Glomerular visceral epithelial cell (primary cell): ENCODE data around the gene PCDHGA12.
"Not testable (repeated sequence)": the region's sequence is repeated elsewhere in the genome, so short reads cannot be mapped to it uniquely, and the experiment has no call there.

Experiments used
- DNase-seq: peaks from one replicate; pipeline ENCODE4 v3.0.0-alpha.2; 2016; ENCODE audit errors: extremely low spot score

PCDHGA12 gene

GRCh38 chr5:141430332-141431113 is at the start of gene PCDHGA12:
PCDHGA12 (plus strand) TSS chr5:141430507; CDS start chr5:141430760, 253 bp downstream.
- DNase-seq = peak; percentile 27

GRCh38 chr5:141382469-141383294 is 47.6 kb upstream of the PCDHGA12 start, which contains the start of gene PCDHGA7:
PCDHGA7 (plus strand) TSS chr5:141382742; CDS start chr5:141382900, 158 bp downstream.
- DNase-seq = no peak

GRCh38 chr5:141383345-141383744 is 47.0 kb upstream of the PCDHGA12 start:
- no peak for DNase-seq

GRCh38 chr5:141384471-141385267 is 45.6 kb upstream of the PCDHGA12 start:
- no peak for DNase-seq

GRCh38 chr5:141387557-141388311 is 42.6 kb upstream of the PCDHGA12 start, which contains the start of gene PCDHGB4:
PCDHGB4 (plus strand) TSS chr5:141387698; CDS start chr5:141387885, 187 bp downstream.
- DNase-seq = not testable (repeated sequence)

GRCh38 chr5:141388661-141389060 is 41.6 kb upstream of the PCDHGA12 start:
- no peak for DNase-seq

- no peak for DNase-seq
Observed at GRCh38 chr5:141389153-141390042, 40.9 kb upstream of the PCDHGA12 start.

GRCh38 chr5:141392429-141393198 is 37.7 kb upstream of the PCDHGA12 start, which contains the start of gene PCDHGA8:
PCDHGA8 (plus strand) TSS chr5:141392633; CDS start chr5:141392814, 181 bp downstream.
- no peak for DNase-seq

- DNase-seq = no peak
Observed at GRCh38 chr5:141393267-141393666, 37.0 kb upstream of the PCDHGA12 start.

- not testable (repeated sequence) for DNase-seq
Observed at GRCh38 chr5:141394401-141395187, 35.7 kb upstream of the PCDHGA12 start.

GRCh38 chr5:141397756-141398551 is 32.4 kb upstream of the PCDHGA12 start, which contains the start of gene PCDHGB5:
PCDHGB5 (plus strand) TSS chr5:141397947; CDS start chr5:141398128, 181 bp downstream.
- peak; percentile 61 for DNase-seq

GRCh38 chr5:141398608-141399007 is 31.7 kb upstream of the PCDHGA12 start:
- no peak for DNase-seq

GRCh38 chr5:141399555-141400258 is 30.6 kb upstream of the PCDHGA12 start:
- no peak for DNase-seq

GRCh38 chr5:141402553-141403243 is 27.6 kb upstream of the PCDHGA12 start, which contains the start of gene PCDHGA9:
PCDHGA9 (plus strand) TSS chr5:141402778; CDS start chr5:141402953, 175 bp downstream.
- peak; percentile 23 for DNase-seq

GRCh38 chr5:141403387-141403786 is 26.9 kb upstream of the PCDHGA12 start:
- DNase-seq = no peak
